ENCODE data around the gene ZNF726.
A peak's percentile ranks its signal among the peaks of the same experiment; 100 is the strongest.

The ZNF726 gene

DNA sequence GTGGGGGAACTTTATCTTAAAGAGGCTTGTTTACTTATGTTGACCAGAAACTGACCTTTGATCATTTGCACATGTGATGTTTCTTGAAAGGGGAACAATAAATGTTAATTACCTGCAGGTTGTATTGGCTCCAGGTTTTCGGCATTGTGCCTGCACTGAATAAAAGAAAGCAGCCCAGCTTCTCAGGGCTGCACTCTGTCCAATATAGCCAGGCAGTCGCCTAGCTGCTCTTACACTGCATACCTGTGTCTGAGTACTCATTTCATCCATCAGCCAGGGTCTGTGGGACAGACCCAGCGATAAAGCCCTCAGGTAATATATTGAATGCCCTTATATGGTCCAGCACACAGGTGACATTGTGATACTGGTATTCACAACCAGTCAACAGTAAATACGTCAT, 8.9 kb upstream of the ZNF726 start:
- TF ChIP-seq CTCF (conservative IDR thresholded peaks at IDR 0.05; ENCODE audit: low read depth), result no peak
- no peak for DNase-seq (ENCODE audit: low spot score)
- no peak overlapping the region for H3K27ac ChIP-seq
- CTCF ChIA-PET, result no interaction called here
- POLR2A ChIA-PET (ENCODE audit: low non-redundant PET), result no interaction called here

- DNase-seq (ENCODE audit: low spot score), result no peak
- CTCF ChIA-PET, result no interaction called here
- TF ChIP-seq CTCF (conservative IDR thresholded peaks at IDR 0.05; ENCODE audit: low read depth), result no peak
- POLR2A ChIA-PET (ENCODE audit: low non-redundant PET), result no interaction called here
- no peak overlapping the region for H3K27ac ChIP-seq
Observed at GRCh38 chr19:23906835-23907234, 7.9 kb upstream of the ZNF726 start.

DNA sequence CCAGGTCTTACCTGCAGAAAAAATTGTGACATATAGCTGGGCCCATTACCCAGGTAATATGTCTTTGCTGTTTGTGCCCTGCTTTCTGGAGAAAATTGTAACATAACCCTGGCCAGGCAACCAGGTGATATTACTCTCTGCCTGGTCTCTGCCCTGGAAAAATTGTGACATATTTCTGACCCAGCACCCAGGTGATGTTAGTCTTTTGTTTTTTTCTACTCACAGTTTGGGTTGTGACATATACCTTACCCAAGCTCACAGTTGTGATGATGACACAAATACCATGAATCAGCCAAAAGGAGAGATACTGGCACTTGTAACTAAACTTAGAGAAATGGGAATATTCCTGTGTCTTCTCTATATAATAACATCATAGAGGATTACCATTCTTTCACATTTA, 6.5 kb upstream of the ZNF726 start:
- no peak for DNase-seq (ENCODE audit: low spot score)
- POLR2A ChIA-PET (ENCODE audit: low non-redundant PET), result no interaction called here

DNA sequence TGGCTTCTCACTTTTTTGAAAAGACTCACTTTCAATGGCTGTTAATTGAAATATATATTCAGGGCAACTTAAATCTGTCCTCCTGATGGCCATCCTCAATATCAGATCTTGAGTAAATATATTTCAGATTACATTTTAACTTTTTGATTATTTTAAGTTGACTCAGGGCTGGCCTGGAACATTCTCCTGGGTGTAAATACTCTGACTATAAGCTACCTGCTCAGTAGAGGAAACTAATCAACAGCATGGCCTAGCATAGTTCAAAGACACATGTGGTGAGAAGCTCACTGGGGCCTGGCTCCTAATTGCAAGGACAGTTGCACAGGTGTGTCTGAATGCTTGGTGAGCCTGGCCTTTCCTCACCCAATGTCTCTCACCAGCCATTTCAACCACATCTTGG, 5.5 kb upstream of the ZNF726 start:
- no peak for TF ChIP-seq CTCF (conservative IDR thresholded peaks at IDR 0.05; ENCODE audit: low read depth)
- no peak for DNase-seq (ENCODE audit: low spot score)
- no peak overlapping the region for H3K27ac ChIP-seq
- POLR2A ChIA-PET (ENCODE audit: low non-redundant PET), result no interaction called here
- CTCF ChIA-PET, result no interaction called here

More for the DNA sequence above, 6.5 kb upstream of the ZNF726 start:
- no peak overlapping the region for H3K27ac ChIP-seq
- TF ChIP-seq CTCF (conservative IDR thresholded peaks at IDR 0.05; ENCODE audit: low read depth), result no peak
- CTCF ChIA-PET, result no interaction called here

- CTCF ChIA-PET, result interaction anchor here (0.7 kb wide), 1 partner anchor 1029 kb away, joined by 4 read pairs; no protein-coding TSS in a partner anchor
- no peak for TF ChIP-seq CTCF (conservative IDR thresholded peaks at IDR 0.05; ENCODE audit: low read depth)
- POLR2A ChIA-PET (ENCODE audit: low non-redundant PET), result interaction anchor here (1.5 kb wide), 1 partner anchor 519 kb away, joined by 3 read pairs; the partner anchor contains the start of gene ZNF91
- DNase-seq (ENCODE audit: low spot score), result no peak
- peak overlapping the region; percentile 76 for H3K27ac ChIP-seq
Observed at GRCh38 chr19:23913931-23914330, 755 bp upstream of the ZNF726 start.

- ChIA-PET CTCF (no interaction called here), POLR2A (ENCODE audit: low non-redundant PET) (no interaction called here)
- no peak for TF ChIP-seq CTCF (conservative IDR thresholded peaks at IDR 0.05; ENCODE audit: low read depth)
- no peak for DNase-seq (ENCODE audit: low spot score)
- H3K27ac ChIP-seq, result no peak overlapping the region
Observed at GRCh38 chr19:23916991-23917390, 2.3 kb downstream of the ZNF726 start.

GRCh38 chr19:23917856-23918255, 3.2 kb downstream of the ZNF726 start:
- TF ChIP-seq CTCF (conservative IDR thresholded peaks at IDR 0.05; ENCODE audit: low read depth), result no peak
- H3K27ac ChIP-seq, result no peak overlapping the region
- ChIA-PET CTCF (no interaction called here), POLR2A (ENCODE audit: low non-redundant PET) (no interaction called here)
- DNase-seq (ENCODE audit: low spot score), result no peak

All from RWPE1 (cell line).